Vagina (tissue), 2 donors: Measurements from ENCODE around the gene CTAGE4.
"Not testable (repeated sequence)": the region's sequence is repeated elsewhere in the genome, so short reads cannot be mapped to it uniquely, and the experiment has no call there.

Experiments used
- CTCF ChIP-seq, 3 experiments: fragments of 450-650 bp in 2 of 3; fragments of 200-600 bp in 1 of 3; sonication (generic) in 1 of 3; IDR thresholded peaks; one replicate each; pipeline ENCODE4 v1.5.1; 2017 to 2019; ENCODE audit warnings: antibody characterized with exemption in 3 of 3, mild to moderate bottlenecking in 2 of 3, moderate library complexity in 2 of 3
- POLR2A ChIP-seq, 2 donors: fragments of 450-650 bp; IDR thresholded peaks; one replicate each; pipeline ENCODE4 v1.6.1; 2017; ENCODE audit warnings: antibody characterized with exemption in 2 of 2, mild to moderate bottlenecking in 2 of 2, moderate library complexity in 2 of 2
- POLR2AphosphoS5 ChIP-seq, 2 donors: sonication (generic); formaldehyde crosslinking; IDR thresholded peaks; one replicate each; pipeline ENCODE4 v1.9.0; 2017; ENCODE audit warnings: antibody characterized with exemption in 2 of 2, mild to moderate bottlenecking in 2 of 2, low read depth in 1 of 2; ENCODE audit not compliant: insufficient read depth in 1 of 2

DNA sequence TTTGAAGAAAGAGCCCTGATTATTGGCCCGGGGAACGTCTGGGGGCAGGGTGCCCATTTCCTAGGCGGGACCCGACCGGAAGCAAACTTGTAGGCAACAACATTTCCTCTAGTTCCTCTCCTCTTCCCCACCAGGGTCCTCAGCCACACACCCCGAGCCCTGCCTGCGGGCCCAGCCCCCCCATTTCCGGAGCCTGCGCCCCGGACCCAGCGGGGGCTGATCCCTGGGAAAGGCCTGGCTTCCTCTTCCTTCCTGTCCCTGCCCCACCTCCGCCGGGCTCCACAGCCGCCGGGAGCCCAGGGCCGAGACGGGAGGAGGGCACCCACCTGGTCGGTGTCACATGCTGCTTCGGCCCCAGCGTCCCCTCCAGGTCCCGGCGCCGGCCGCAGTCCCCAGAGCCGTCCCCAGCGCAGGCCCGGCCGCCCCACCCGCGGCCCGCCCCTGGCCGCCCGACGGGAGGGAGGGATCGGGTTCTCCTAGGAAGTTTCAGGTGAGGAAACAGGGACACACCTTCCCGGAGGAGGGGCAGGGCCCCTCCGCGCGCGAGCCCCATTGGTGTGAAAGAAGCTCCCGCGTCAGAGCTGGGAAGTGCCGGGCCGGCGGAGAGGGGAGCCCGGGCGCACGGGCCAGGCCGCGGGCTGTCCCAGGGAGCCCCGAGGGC lies 12.1 kb downstream of the CTAGE4 start, which contains the start of gene ARHGEF35:
- TF ChIP-seq CTCF (IDR thresholded peaks at IDR 0.05); POLR2A (IDR thresholded peaks at IDR 0.05); POLR2AphosphoS5 (IDR thresholded peaks at IDR 0.05; ENCODE audit: insufficient read depth in 1 of 2, low read depth in 1 of 2): not testable (repeated sequence)
